Measurements from ENCODE around the gene IL22RA1.

IL22RA1 gene

DNA sequence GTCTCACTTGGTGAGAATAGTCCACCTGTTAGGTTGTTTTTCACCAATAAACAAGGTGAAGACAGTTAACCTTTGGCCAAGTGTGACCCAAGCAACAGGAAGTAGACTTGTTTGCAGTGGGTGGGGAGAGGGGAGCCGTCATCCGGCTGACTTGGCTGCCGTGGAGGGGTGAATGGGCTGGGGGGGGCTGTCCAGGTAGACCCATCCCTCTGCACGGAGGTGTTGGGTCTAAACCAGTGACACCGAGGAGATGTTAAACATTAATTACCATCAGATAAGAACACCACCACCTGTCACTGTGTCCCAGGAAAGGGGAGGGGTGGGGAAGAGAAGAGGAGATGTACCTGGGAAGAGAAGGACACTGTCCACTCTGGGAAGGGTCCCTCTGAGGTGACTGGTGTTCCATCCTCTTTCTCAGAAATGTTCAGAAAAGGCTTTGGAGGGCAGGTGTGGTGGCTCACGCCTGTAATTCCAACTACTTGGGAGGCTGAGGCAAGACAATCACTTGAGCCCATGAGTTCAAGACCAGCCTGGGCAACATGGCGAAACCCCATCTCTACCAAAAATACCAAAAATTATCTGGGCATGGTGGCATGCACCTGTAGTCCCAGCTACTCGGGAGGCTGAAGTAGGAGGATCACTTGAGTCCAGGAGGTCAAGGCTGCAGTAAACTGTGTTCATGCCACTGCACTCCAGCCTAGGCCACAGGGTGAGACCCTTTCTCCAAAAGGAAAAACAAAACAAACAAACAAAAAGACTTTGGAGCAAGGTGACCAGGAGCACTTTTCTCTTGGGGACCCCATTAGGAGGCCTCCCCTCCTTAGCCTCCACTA lies 24.3 kb downstream of the IL22RA1 start:
- no peak overlapping the region for H3K23ac ChIP-seq (ENCODE audit: low read length in 2 of 2)
- no peak for DNase-seq
- H3K27me3 ChIP-seq (ENCODE audit: control insufficient read depth in 1 of 2, insufficient read depth in 1 of 2, low read length in 2 of 2), result peaks cover 26 to 49% of the 10 kb centered on the region in 2 experiments
- no peak overlapping the region for H3K18ac ChIP-seq (ENCODE audit: low read depth in 1 of 2, low read length in 2 of 2)
- 96% methylated on average over 7 of the region's 8 CpGs for WGBS
- no peak overlapping the region for H2AK5ac ChIP-seq (ENCODE audit: low read length, severe bottlenecking)
- H3K4ac ChIP-seq (ENCODE audit: low read depth in 1 of 2, low read length in 2 of 2), result no peak overlapping the region
- H2BK120ac ChIP-seq (ENCODE audit: low read depth, low read length), result no peak overlapping the region
- no peak overlapping the region for H3K9ac ChIP-seq (ENCODE audit: low read length)
- H3K9me3 ChIP-seq (ENCODE audit: control insufficient read depth, low read length), result no peaks in the 10 kb centered on the region
- H2BK15ac ChIP-seq (ENCODE audit: low read depth, poor library complexity, severe bottlenecking), result no peak overlapping the region
- no peak overlapping the region for H4K8ac ChIP-seq (ENCODE audit: low read length)
- no peaks in the 10 kb centered on the region for H3K79me1 ChIP-seq (replicated peaks; ENCODE audit: low read length, poor library complexity, severe bottlenecking)
- H3K4me1 ChIP-seq (ENCODE audit: control insufficient read depth, insufficient read depth, low read depth, low read length), result peaks cover 14% of the 10 kb centered on the region
- no peak overlapping the region for H3K27ac ChIP-seq (ENCODE audit: low read length, poor library complexity, severe bottlenecking)
- H3K14ac ChIP-seq (ENCODE audit: low read length in 2 of 2), result no peak overlapping the region
- no peak overlapping the region for H2BK12ac ChIP-seq (ENCODE audit: low read length in 2 of 2)
- no peak overlapping the region for H3K4me3 ChIP-seq (ENCODE audit: insufficient read depth in 1 of 2, low read depth in 1 of 2, low read length in 2 of 2)
- no peak overlapping the region for H2AFZ ChIP-seq (ENCODE audit: low read depth, low read length)
- H2BK5ac ChIP-seq (ENCODE audit: low read depth, low read length, poor library complexity, severe bottlenecking), result no peak overlapping the region
- no peak overlapping the region for H3K4me2 ChIP-seq (ENCODE audit: low read length, poor library complexity, severe bottlenecking)
- H3K36me3 ChIP-seq (ENCODE audit: control insufficient read depth in 1 of 2, insufficient read depth in 2 of 2, low read depth in 1 of 2, low read length in 2 of 2), result no peaks in the 10 kb centered on the region
- H4K91ac ChIP-seq (ENCODE audit: low read length), result no peak overlapping the region

DNA sequence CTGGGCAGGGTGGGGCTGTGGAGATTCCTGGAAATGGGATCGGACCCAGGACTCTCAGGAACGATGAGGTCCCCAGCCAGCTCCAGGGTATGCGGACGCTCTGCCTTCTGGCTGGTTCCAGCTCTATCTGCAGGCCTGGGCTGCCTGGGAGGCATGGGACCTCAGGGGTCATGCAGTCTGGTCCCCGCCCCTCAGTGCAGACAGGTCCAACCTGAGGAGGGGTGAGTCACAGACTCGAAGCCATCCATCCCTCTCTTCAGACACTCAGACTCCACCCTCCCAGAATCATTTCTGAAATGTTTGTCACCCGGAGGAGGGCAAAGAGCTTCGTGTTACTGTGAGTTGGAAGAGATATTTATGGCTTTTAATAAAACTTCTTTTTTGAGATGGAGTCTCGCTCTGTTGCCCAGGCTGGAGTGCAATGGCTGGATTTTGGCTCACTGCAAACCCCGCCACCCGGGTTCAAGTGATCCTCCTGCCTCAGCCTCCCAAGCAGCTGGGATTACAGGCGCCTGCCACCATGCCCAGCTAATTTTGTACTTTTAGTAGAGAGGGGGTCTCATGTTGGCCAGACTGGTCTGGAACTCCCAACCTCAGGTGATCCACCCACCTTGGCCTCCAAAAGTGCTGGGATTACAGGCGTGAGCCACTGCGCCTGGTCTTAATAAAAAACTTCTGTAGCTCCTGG lies 25.1 kb downstream of the IL22RA1 start:
- no peak for DNase-seq
- H2BK15ac ChIP-seq (ENCODE audit: low read depth, poor library complexity, severe bottlenecking), result no peak overlapping the region
- no peak overlapping the region for H3K18ac ChIP-seq (ENCODE audit: low read depth in 1 of 2, low read length in 2 of 2)
- no peak overlapping the region for H3K27ac ChIP-seq (ENCODE audit: low read length, poor library complexity, severe bottlenecking)
- no peak overlapping the region for H3K23ac ChIP-seq (ENCODE audit: low read length in 2 of 2)
- H3K9ac ChIP-seq (ENCODE audit: low read length), result no peak overlapping the region
- H3K4me3 ChIP-seq (ENCODE audit: insufficient read depth in 1 of 2, low read depth in 1 of 2, low read length in 2 of 2), result no peak overlapping the region
- H2BK120ac ChIP-seq (ENCODE audit: low read depth, low read length), result no peak overlapping the region
- no peak overlapping the region for H2BK12ac ChIP-seq (ENCODE audit: low read length in 2 of 2)
- WGBS, result 87% methylated on average over 13 of the region's 14 CpGs
- H4K91ac ChIP-seq (ENCODE audit: low read length), result no peak overlapping the region
- H3K9me3 ChIP-seq (ENCODE audit: control insufficient read depth, low read length), result no peaks in the 10 kb centered on the region
- H3K79me1 ChIP-seq (replicated peaks; ENCODE audit: low read length, poor library complexity, severe bottlenecking), result no peaks in the 10 kb centered on the region
- no peak overlapping the region for H2AFZ ChIP-seq (ENCODE audit: low read depth, low read length)
- H3K4me1 ChIP-seq (ENCODE audit: control insufficient read depth, insufficient read depth, low read depth, low read length), result peaks cover 14% of the 10 kb centered on the region
- H3K14ac ChIP-seq (ENCODE audit: low read length in 2 of 2), result no peak overlapping the region
- no peak overlapping the region for H4K8ac ChIP-seq (ENCODE audit: low read length)
- no peak overlapping the region for H3K4ac ChIP-seq (ENCODE audit: low read depth in 1 of 2, low read length in 2 of 2)
- H2BK5ac ChIP-seq (ENCODE audit: low read depth, low read length, poor library complexity, severe bottlenecking), result no peak overlapping the region
- peaks cover 30 to 51% of the 10 kb centered on the region in 2 experiments for H3K27me3 ChIP-seq (ENCODE audit: control insufficient read depth in 1 of 2, insufficient read depth in 1 of 2, low read length in 2 of 2)
- no peaks in the 10 kb centered on the region for H3K36me3 ChIP-seq (ENCODE audit: control insufficient read depth in 1 of 2, insufficient read depth in 2 of 2, low read depth in 1 of 2, low read length in 2 of 2)
- H3K4me2 ChIP-seq (ENCODE audit: low read length, poor library complexity, severe bottlenecking), result no peak overlapping the region
- no peak overlapping the region for H2AK5ac ChIP-seq (ENCODE audit: low read length, severe bottlenecking)

DNA sequence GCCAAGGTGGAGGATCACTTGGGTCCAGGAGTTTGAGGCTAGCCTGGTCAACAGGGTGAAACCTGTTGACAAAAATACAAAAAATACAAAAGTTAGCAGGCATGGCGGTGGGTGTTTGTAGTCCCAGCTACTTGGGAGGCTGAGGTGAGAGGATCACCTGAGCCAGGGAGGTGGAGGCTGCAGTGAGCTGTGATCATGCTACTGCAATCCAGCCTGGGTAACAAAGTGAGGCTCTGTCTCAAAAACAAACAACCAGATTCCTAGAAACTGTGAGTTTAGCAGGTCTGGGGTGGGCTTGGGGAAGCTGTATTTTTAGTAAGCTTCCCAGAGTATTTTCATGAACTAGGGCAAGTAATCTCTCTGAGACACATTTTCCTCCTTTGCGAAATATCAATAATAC lies 25.8 kb downstream of the IL22RA1 start:
- Histone ChIP-seq H2BK5ac (ENCODE audit: low read depth, low read length, poor library complexity, severe bottlenecking) (no peak overlapping the region), H3K18ac (ENCODE audit: low read depth in 1 of 2, low read length in 2 of 2) (no peak overlapping the region), H3K23ac (ENCODE audit: low read length in 2 of 2) (no peak overlapping the region), H3K27ac (ENCODE audit: low read length, poor library complexity, severe bottlenecking) (no peak overlapping the region), H4K8ac (ENCODE audit: low read length) (no peak overlapping the region), H2BK120ac (ENCODE audit: low read depth, low read length) (no peak overlapping the region), H3K4me2 (ENCODE audit: low read length, poor library complexity, severe bottlenecking) (no peak overlapping the region), H2BK15ac (ENCODE audit: low read depth, poor library complexity, severe bottlenecking) (no peak overlapping the region), H2AK5ac (ENCODE audit: low read length, severe bottlenecking) (no peak overlapping the region), H3K4me1 (ENCODE audit: control insufficient read depth, insufficient read depth, low read depth, low read length) (peaks cover 18% of the 10 kb centered on the region), H3K4ac (ENCODE audit: low read depth in 1 of 2, low read length in 2 of 2) (no peak overlapping the region), H3K27me3 (ENCODE audit: control insufficient read depth in 1 of 2, insufficient read depth in 1 of 2, low read length in 2 of 2) (peaks cover 32 to 51% of the 10 kb centered on the region in 2 experiments), H3K79me1 (replicated peaks; ENCODE audit: low read length, poor library complexity, severe bottlenecking) (no peaks in the 10 kb centered on the region), H3K36me3 (ENCODE audit: control insufficient read depth in 1 of 2, insufficient read depth in 2 of 2, low read depth in 1 of 2, low read length in 2 of 2) (no peaks in the 10 kb centered on the region), H2BK12ac (ENCODE audit: low read length in 2 of 2) (no peak overlapping the region), H3K9ac (ENCODE audit: low read length) (no peak overlapping the region), H4K91ac (ENCODE audit: low read length) (no peak overlapping the region), H3K9me3 (ENCODE audit: control insufficient read depth, low read length) (no peaks in the 10 kb centered on the region), H3K4me3 (ENCODE audit: insufficient read depth in 1 of 2, low read depth in 1 of 2, low read length in 2 of 2) (no peak overlapping the region), H3K14ac (ENCODE audit: low read length in 2 of 2) (no peak overlapping the region), H2AFZ (ENCODE audit: low read depth, low read length) (no peak overlapping the region)
- 92% methylated on average over 2 of the region's 2 CpGs for WGBS
- DNase-seq, result no peak

- no peak overlapping the region for H3K4me3 ChIP-seq (ENCODE audit: insufficient read depth in 1 of 2, low read depth in 1 of 2, low read length in 2 of 2)
- no peak overlapping the region for H3K27ac ChIP-seq (ENCODE audit: low read length, poor library complexity, severe bottlenecking)
- H3K4me1 ChIP-seq (ENCODE audit: control insufficient read depth, insufficient read depth, low read depth, low read length), result peaks cover 7% of the 10 kb centered on the region
- no peak overlapping the region for H2BK5ac ChIP-seq (ENCODE audit: low read depth, low read length, poor library complexity, severe bottlenecking)
- WGBS, result 95% methylated on average over 6 of the region's 6 CpGs
- no peaks in the 10 kb centered on the region for H3K79me1 ChIP-seq (replicated peaks; ENCODE audit: low read length, poor library complexity, severe bottlenecking)
- no peak overlapping the region for H2BK15ac ChIP-seq (ENCODE audit: low read depth, poor library complexity, severe bottlenecking)
- H3K18ac ChIP-seq (ENCODE audit: low read depth in 1 of 2, low read length in 2 of 2), result no peak overlapping the region
- no peak overlapping the region for H3K4ac ChIP-seq (ENCODE audit: low read depth in 1 of 2, low read length in 2 of 2)
- no peak overlapping the region for H3K9ac ChIP-seq (ENCODE audit: low read length)
- H2BK12ac ChIP-seq (ENCODE audit: low read length in 2 of 2), result no peak overlapping the region
- no peak overlapping the region for H4K91ac ChIP-seq (ENCODE audit: low read length)
- H3K23ac ChIP-seq (ENCODE audit: low read length in 2 of 2), result no peak overlapping the region
- no peak overlapping the region for H2BK120ac ChIP-seq (ENCODE audit: low read depth, low read length)
- H2AFZ ChIP-seq (ENCODE audit: low read depth, low read length), result no peak overlapping the region
- no peak overlapping the region for H3K4me2 ChIP-seq (ENCODE audit: low read length, poor library complexity, severe bottlenecking)
- peaks cover 32 to 37% of the 10 kb centered on the region in 2 experiments for H3K27me3 ChIP-seq (ENCODE audit: control insufficient read depth in 1 of 2, insufficient read depth in 1 of 2, low read length in 2 of 2)
- H3K9me3 ChIP-seq (ENCODE audit: control insufficient read depth, low read length), result no peaks in the 10 kb centered on the region
- H4K8ac ChIP-seq (ENCODE audit: low read length), result no peak overlapping the region
- H3K14ac ChIP-seq (ENCODE audit: low read length in 2 of 2), result no peak overlapping the region
- no peak overlapping the region for H2AK5ac ChIP-seq (ENCODE audit: low read length, severe bottlenecking)
- no peaks in the 10 kb centered on the region for H3K36me3 ChIP-seq (ENCODE audit: control insufficient read depth in 1 of 2, insufficient read depth in 2 of 2, low read depth in 1 of 2, low read length in 2 of 2)
- no peak for DNase-seq
Measured at GRCh38 chr1:24114753-24115152, 28.2 kb downstream of the IL22RA1 start.
